Spleen (tissue), 11 donors: Measurements from ENCODE around the gene TAF4. TPM values are rescaled to one million over a fixed set of nuclear protein-coding genes. Genes with fewer than 3 reads are reported as not detected.

Experiments used
- DNase-seq: peaks from one replicate; pipeline ENCODE4 v3.0.0-alpha.2; 2020
- H3K27ac ChIP-seq, 8 donors: fragments of 200-600 bp; sonication (generic) in 7 of 8; 1 replicate in 4 of 8; 2 replicates in 4 of 8; pipeline versions ENCODE4 v1.5.0 to v1.8.0; 2016 to 2021; ENCODE audit warnings: inconsistent platforms in 4 of 8, mild to moderate bottlenecking in 4 of 8, moderate library complexity in 1 of 8
- H3K27me3 ChIP-seq, 7 donors: fragments of 200-600 bp; sonication (generic) in 6 of 7; replicated peaks in 1 of 7; 1 replicate in 4 of 7; 2 replicates in 3 of 7; pipeline versions ENCODE4 v1.5.0 to v1.8.0; 2016 to 2021; ENCODE audit warnings: inconsistent platforms in 3 of 7, mild to moderate bottlenecking in 1 of 7
- H3K36me3 ChIP-seq, 6 donors: fragments of 200-600 bp; sonication (generic) in 5 of 6; 1 replicate in 4 of 6; 2 replicates in 2 of 6; pipeline versions ENCODE4 v1.5.0 to v1.8.0; 2016 to 2021; ENCODE audit warnings: inconsistent platforms in 2 of 6
- H3K4me1 ChIP-seq, 6 donors: fragments of 200-600 bp; sonication (generic) in 5 of 6; 1 replicate in 3 of 6; 2 replicates in 3 of 6; pipeline versions ENCODE4 v1.5.0 to v1.8.0; 2016 to 2021; ENCODE audit warnings: inconsistent platforms in 3 of 6
- H3K4me3 ChIP-seq, 8 donors: fragments of 200-600 bp; sonication (generic) in 7 of 8; 1 replicate in 4 of 8; 2 replicates in 4 of 8; pipeline versions ENCODE4 v1.5.0 to v1.8.0; 2016 to 2021; ENCODE audit warnings: inconsistent platforms in 4 of 8, mild to moderate bottlenecking in 4 of 8, moderate library complexity in 2 of 8
- H3K9me3 ChIP-seq, 8 donors: fragments of 200-600 bp; sonication (generic) in 7 of 8; 1 replicate in 4 of 8; 2 replicates in 4 of 8; pipeline versions ENCODE4 v1.5.0 to v1.8.0; 2016 to 2021; ENCODE audit warnings: inconsistent platforms in 4 of 8
- POLR2A ChIP-seq, 3 donors: fragments of 450-650 bp; IDR thresholded peaks; one replicate each; pipeline ENCODE4 v1.5.1; 2017; ENCODE audit warnings: antibody characterized with exemption in 3 of 3, mild to moderate bottlenecking in 1 of 3
- POLR2AphosphoS5 ChIP-seq, 3 donors: sonication (generic); formaldehyde crosslinking; IDR thresholded peaks; one replicate each; pipeline ENCODE4 v1.5.1; 2017; ENCODE audit warnings: antibody characterized with exemption in 3 of 3
- WGBS, 5 donors: extraction: QIAGEN DNeasy Blood & Tissue Kit in 3 of 5; methylation state at CpG; one replicate each; pipeline versions ENCODE4 v1.1.5 to v1.1.7; 2013 to 2018; 5-methylcytosine and 5-hydroxymethylcytosine counted together
- intact Hi-C: fragments of 100-400 bp; cut with DNase I; formaldehyde crosslinking; loops from one replicate; pipeline ENCODE4 v1.15.0; 2023; ENCODE audit warnings: low total_unique reads
- polyA plus RNA-seq, 3 donors: library from polyadenylated mRNA; stranded (reverse); fragments of 200-250 nt; gene quantifications; one replicate each; pipeline ENCODE4 v1.2.1, GENCODE V29; 2013
- total RNA-seq, 7 donors: library from RNA; depleted of rRNA in 3 of 7; stranded (reverse); fragments of >200 nt in 3 of 7; fragmentation: NEBNext Ultra II Directional in 4 of 7; extraction: Animal tissue kit (Norgen Biotek cat#: 25700) in 4 of 7; gene quantifications; one replicate each; pipeline versions ENCODE4 v1.1.0 to v1.2.1, GENCODE V29; 2016 to 2021
- TF ChIP-seq, protein P1 (sequence below), 11 experiments: fragments of 200-600 bp in 7 of 11; fragments of 450-650 bp in 4 of 11; sonication (generic) in 4 of 11; IDR thresholded peaks in 8 of 11; conservative IDR thresholded peaks in 3 of 11; 1 replicate in 7 of 11; 2 replicates in 4 of 11; pipeline versions ENCODE4 v1.4.0 to v1.8.0; 2016 to 2021; ENCODE audit warnings: antibody characterized with exemption in 11 of 11, inconsistent platforms in 4 of 11, mild to moderate bottlenecking in 1 of 11
- donor health status: healthy with polysubstance abuse.
- donor health status: DM: no; HTN: no; CAD: no; lungs with moderate emphysema.
- donor health status: DM: no; HTN: no; CAD: no.
- donor health status: Bipolar disorder and iron deficiency.
- donor health status: healthy.
- donor health status: DM: no; HTN: no; CAD: no.
- donor health status: DM: yes; HTN: yes; CAD: no.

The TAF4 gene
- total and polyA plus RNA-seq, 10 donors, result 4.3 to 28.3 (median 16.5) TPM

DNA sequence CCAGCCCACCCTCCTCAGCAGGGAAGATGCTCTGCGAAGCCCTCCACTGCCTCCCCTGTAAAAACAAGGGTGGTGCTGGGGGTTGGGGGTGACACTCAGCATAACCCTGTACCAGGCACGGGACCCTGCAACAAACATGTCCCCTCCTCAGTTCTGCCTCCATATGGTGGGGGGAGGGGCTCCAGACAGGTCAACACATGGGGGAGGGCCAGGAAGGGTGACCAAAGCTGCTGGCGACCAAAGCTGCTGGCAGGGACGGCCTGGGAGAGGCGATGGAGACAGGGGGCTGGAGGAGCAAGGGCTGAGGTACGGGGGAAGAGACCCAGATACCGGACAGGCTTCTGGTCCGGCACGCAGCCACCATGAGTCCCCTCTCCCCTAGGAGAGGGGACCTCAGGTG, 123.2 kb downstream of the TAF4 start:
- intact Hi-C loops, result no loop called here
- WGBS, 5 donors, result 80 to 90% (median 88%) methylated on average over 8 to 9 of the region's 9 CpGs
- peak; percentile 43 for DNase-seq
- H3K4me3 ChIP-seq, result no peak overlapping the region
- H3K9me3 ChIP-seq, result no peaks in the 10 kb centered on the region
- peaks cover 0 to 10% (median 0%) of the 10 kb centered on the region in 7 donors for H3K27me3 ChIP-seq
- no peaks in the 10 kb centered on the region for H3K36me3 ChIP-seq
- H3K4me1 ChIP-seq, result peaks cover 0 to 6% (median 0%) of the 10 kb centered on the region in 6 donors
- TF ChIP-seq POLR2A (IDR thresholded peaks at IDR 0.05) (no peak), POLR2AphosphoS5 (IDR thresholded peaks at IDR 0.05) (no peak)
- TF ChIP-seq, protein P1, sequence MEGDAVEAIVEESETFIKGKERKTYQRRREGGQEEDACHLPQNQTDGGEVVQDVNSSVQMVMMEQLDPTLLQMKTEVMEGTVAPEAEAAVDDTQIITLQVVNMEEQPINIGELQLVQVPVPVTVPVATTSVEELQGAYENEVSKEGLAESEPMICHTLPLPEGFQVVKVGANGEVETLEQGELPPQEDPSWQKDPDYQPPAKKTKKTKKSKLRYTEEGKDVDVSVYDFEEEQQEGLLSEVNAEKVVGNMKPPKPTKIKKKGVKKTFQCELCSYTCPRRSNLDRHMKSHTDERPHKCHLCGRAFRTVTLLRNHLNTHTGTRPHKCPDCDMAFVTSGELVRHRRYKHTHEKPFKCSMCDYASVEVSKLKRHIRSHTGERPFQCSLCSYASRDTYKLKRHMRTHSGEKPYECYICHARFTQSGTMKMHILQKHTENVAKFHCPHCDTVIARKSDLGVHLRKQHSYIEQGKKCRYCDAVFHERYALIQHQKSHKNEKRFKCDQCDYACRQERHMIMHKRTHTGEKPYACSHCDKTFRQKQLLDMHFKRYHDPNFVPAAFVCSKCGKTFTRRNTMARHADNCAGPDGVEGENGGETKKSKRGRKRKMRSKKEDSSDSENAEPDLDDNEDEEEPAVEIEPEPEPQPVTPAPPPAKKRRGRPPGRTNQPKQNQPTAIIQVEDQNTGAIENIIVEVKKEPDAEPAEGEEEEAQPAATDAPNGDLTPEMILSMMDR (IDR thresholded peaks at IDR 0.05 in 8 of 11, conservative IDR thresholded peaks at IDR 0.05 in 3 of 11), result no peak
- H3K27ac ChIP-seq, result no peak overlapping the region

DNA sequence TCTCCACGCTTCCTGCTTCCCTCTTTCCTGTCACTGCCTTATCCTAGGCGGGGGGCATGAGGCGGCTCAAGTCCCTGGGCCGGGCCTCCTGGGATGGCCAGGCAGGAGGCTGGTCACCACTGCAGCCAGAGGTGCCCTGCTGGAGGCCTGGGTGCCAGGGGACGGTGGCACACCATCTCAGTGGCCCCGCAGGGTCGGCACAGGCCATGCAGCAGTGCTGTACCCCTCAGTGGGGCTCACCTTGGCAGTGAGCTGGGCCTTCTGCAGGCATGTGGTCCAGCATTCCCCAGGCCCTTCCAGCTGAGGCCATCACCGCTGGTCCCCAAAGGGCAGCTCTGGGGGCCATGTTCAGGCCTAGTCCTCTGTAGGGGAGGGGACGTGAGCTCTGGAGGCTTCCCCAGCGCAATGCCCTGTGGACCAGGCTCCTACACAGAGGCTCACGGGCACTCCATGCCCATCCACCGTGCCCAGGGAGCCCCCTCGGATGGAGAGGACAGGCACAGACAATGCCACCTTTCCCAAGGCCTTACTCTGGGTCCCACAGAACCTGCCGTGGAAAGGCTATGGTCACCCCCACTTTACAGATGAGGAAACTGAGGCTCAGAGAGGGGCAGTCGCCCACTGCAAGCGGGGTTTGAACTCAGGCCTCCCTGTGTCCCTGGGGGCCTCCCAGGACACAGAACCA, 123.8 kb downstream of the TAF4 start:
- WGBS, 5 donors, result 64 to 90% (median 85%) methylated on average over 8 to 16 of the region's 16 CpGs
- Histone ChIP-seq H3K9me3 (no peaks in the 10 kb centered on the region), H3K27me3 (peaks cover 0 to 11% (median 0%) of the 10 kb centered on the region in 7 donors), H3K4me3 (no peak overlapping the region), H3K27ac (no peak overlapping the region), H3K36me3 (no peaks in the 10 kb centered on the region), H3K4me1 (peaks cover 0 to 6% (median 0%) of the 10 kb centered on the region in 6 donors)
- intact Hi-C loops, result no loop called here
- DNase-seq, result peak; percentile 53
- TF ChIP-seq, protein P1 (IDR thresholded peaks at IDR 0.05 in 8 of 11, conservative IDR thresholded peaks at IDR 0.05 in 3 of 11), result no peak
- TF ChIP-seq POLR2AphosphoS5 (IDR thresholded peaks at IDR 0.05), result peak in 1 of 3 donors; percentile 13

DNA sequence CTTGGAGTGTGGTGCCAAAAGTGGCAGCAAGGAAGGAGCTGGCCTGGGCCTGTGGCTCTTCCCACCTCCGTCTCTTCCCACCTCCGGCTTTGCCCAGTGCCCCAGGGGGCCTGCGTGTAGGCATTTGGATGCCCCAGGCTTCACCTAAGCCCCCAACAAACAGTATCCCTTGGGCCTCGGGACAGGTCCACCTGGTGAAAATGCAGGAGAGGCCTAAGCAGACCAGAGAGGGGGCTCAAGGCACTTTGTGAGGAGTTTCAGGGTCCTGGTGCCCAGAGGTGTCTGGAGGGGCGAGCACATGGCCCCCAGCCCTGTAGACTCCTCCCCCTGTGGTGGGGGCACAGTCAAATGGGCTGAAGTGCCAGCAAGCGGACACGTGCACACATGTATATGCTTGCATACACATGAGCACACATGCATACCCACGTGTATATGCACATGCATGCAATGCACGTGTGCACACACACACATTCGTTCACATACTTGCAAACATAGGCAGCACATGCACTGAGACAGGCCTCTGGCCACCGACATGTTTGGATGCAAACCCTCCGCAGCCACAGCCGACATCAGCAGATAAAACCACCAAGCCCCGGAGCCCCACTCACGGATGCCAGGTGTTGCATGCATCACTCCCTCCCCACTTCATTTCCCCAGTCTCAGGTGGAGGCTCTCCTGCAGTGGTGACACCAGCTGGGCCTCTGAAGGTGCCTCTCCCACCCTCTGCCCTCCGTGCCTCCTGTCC, 124.5 kb downstream of the TAF4 start:
- Histone ChIP-seq H3K9me3 (no peaks in the 10 kb centered on the region), H3K36me3 (no peaks in the 10 kb centered on the region), H3K27ac (no peak overlapping the region), H3K27me3 (peaks cover 0 to 11% (median 0%) of the 10 kb centered on the region in 7 donors), H3K4me3 (no peak overlapping the region), H3K4me1 (peaks cover 0 to 6% (median 0%) of the 10 kb centered on the region in 6 donors)
- WGBS, 5 donors, result 77 to 83% (median 79%) methylated on average over 11 to 16 of the region's 16 CpGs
- peak; percentile 48 for DNase-seq
- intact Hi-C loops, result no loop called here
- no peak for TF ChIP-seq POLR2A (IDR thresholded peaks at IDR 0.05)
- TF ChIP-seq, protein P1 (IDR thresholded peaks at IDR 0.05 in 8 of 11, conservative IDR thresholded peaks at IDR 0.05 in 3 of 11), result no peak
- TF ChIP-seq POLR2AphosphoS5 (IDR thresholded peaks at IDR 0.05), result no peak

DNA sequence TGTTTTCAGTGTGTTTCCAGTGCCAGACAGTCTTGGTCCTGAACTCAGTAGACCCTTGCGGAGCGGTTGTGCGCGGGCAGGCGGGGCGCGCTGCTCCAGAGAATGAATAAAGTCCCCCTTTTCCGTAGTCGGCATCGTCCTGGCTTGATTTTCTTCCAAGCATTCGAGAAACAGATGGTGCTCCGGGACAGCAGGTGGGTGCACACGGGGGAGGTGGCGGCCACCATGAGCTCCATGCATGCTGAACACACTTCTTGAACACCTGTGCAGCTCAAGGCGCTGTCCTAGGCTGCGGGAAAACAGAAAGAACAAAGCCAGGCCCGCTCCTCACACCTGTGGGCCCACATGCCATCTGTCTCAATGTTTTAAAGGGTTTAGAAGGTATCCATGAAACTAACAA, 125.2 kb downstream of the TAF4 start:
- TF ChIP-seq POLR2AphosphoS5 (IDR thresholded peaks at IDR 0.05) (no peak), POLR2A (IDR thresholded peaks at IDR 0.05) (no peak)
- TF ChIP-seq, protein P1 (IDR thresholded peaks at IDR 0.05 in 8 of 11, conservative IDR thresholded peaks at IDR 0.05 in 3 of 11), result no peak
- H3K4me1 ChIP-seq, result peaks cover 0 to 6% (median 0%) of the 10 kb centered on the region in 6 donors
- no peak for DNase-seq
- H3K9me3 ChIP-seq, result no peaks in the 10 kb centered on the region
- H3K27me3 ChIP-seq, result peaks cover 0 to 11% (median 0%) of the 10 kb centered on the region in 7 donors
- 88 to 92% (median 90%) methylated on average over 17 of the region's 17 CpGs for WGBS, 5 donors
- H3K36me3 ChIP-seq, result no peaks in the 10 kb centered on the region
- intact Hi-C loops, result no loop called here
- H3K4me3 ChIP-seq, result no peak overlapping the region
- no peak overlapping the region for H3K27ac ChIP-seq
